ENCODE results near the gene PNMA8C. TPM values are rescaled to one million over a fixed set of nuclear protein-coding genes. Genes with fewer than 3 reads are reported as not detected.

Gene PNMA8C
- total RNA-seq, 1 experiment from 2014 or later = not detected

DNA sequence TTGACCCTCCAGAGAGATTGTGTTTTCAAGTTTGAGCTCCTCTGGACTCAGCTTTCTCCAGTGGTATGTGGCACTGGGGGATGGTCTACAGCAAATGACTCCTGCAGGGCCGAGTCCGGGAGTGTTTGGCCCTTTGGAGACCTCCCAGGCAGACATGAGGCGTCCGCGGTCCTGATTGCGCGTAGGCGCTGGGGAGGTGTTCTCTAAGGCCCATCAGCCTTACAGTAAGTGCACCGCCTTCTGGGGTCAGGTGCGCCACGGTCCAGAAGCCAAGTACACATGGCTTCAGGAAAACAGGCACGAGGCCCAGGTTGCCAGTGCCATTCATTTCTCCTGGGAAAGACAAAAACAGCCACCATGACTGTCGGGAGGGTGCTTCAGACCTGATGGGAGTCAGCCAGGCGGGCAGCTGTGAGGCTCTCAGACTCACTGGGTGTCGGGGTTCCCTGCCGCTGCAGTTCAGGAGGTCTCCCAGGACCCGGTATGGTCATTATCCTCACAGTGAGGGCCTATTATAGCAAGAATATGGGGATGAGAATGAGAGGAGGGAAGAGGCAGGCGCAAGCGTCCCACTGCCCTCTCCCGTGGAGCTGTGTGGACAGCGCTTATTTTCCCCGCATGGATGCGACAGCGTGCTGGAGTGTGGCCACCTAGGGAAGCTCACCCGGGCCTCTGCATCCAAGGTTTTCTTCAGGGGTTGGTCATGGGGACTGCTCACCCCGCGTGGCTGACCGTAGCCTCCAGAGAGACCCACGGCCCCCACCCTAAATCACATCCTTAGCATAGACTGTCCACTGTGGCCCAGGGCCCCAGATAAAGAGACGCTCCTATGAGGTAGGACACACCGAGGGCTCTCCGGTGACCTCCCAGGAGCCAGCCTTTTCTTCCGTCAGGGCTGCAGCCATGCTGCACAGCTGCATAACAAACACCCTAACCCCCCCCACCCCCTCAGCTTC is 37.2 kb downstream of the PNMA8C start:
- H3K4me1 Mint-ChIP-seq (ENCODE audit: low read depth, unreplicated experiment) = no peaks in the 10 kb centered on the region
- no TSS peak for BruUV-seq (replicated peaks)
- peaks cover 79% of the 10 kb centered on the region for H3K36me3 Mint-ChIP-seq (ENCODE audit: insufficient read depth, unreplicated experiment)
- no peaks in the 10 kb centered on the region for H3K27me3 Mint-ChIP-seq (ENCODE audit: unreplicated experiment)
- DNase-seq = no peak
- no peak overlapping the region for H3K4me3 Mint-ChIP-seq (ENCODE audit: low read depth, unreplicated experiment)
- CTCF ChIA-PET = interaction anchor here (0.7 to 1.6 kb wide), 3 partner anchors 111 to 645 kb away, joined by 3 to 7 read pairs (median 5); no protein-coding TSS in a partner anchor
- no peaks in the 10 kb centered on the region for H3K9me3 Mint-ChIP-seq (ENCODE audit: low read depth, unreplicated experiment)
- no peak overlapping the region for H3K27ac Mint-ChIP-seq (ENCODE audit: unreplicated experiment)
- TF ChIP-seq, protein P1, sequence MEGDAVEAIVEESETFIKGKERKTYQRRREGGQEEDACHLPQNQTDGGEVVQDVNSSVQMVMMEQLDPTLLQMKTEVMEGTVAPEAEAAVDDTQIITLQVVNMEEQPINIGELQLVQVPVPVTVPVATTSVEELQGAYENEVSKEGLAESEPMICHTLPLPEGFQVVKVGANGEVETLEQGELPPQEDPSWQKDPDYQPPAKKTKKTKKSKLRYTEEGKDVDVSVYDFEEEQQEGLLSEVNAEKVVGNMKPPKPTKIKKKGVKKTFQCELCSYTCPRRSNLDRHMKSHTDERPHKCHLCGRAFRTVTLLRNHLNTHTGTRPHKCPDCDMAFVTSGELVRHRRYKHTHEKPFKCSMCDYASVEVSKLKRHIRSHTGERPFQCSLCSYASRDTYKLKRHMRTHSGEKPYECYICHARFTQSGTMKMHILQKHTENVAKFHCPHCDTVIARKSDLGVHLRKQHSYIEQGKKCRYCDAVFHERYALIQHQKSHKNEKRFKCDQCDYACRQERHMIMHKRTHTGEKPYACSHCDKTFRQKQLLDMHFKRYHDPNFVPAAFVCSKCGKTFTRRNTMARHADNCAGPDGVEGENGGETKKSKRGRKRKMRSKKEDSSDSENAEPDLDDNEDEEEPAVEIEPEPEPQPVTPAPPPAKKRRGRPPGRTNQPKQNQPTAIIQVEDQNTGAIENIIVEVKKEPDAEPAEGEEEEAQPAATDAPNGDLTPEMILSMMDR (IDR thresholded peaks at IDR 0.05; ENCODE audit: unreplicated experiment) = no peak
- intact Hi-C loops (cut with micrococcal nuclease; ENCODE audit: unreplicated experiment) = no loop called here

DNA sequence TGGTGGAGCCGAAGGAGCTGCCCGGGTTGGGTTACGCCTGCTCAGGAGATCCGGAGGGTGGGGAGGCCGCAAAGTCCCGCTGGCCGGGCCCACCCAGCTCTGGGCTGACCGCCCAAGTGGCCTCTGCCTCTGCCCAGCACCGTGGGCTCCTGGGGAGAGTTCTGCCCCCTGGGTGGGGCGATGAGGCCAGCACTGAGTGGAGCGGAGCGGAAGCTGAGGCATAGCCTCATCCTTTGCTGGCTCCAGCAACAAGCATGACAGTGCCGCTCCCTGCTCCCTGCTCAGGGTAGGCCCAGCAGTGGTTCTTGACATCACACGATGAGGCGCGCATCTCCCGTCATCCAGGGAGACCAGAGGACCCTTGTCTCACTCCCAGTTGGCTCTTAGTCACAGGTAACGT is 37.9 kb downstream of the PNMA8C start:
- intact Hi-C loops (cut with micrococcal nuclease; ENCODE audit: unreplicated experiment) = no loop called here
- no peak overlapping the region for H3K27ac Mint-ChIP-seq (ENCODE audit: unreplicated experiment)

DNA sequence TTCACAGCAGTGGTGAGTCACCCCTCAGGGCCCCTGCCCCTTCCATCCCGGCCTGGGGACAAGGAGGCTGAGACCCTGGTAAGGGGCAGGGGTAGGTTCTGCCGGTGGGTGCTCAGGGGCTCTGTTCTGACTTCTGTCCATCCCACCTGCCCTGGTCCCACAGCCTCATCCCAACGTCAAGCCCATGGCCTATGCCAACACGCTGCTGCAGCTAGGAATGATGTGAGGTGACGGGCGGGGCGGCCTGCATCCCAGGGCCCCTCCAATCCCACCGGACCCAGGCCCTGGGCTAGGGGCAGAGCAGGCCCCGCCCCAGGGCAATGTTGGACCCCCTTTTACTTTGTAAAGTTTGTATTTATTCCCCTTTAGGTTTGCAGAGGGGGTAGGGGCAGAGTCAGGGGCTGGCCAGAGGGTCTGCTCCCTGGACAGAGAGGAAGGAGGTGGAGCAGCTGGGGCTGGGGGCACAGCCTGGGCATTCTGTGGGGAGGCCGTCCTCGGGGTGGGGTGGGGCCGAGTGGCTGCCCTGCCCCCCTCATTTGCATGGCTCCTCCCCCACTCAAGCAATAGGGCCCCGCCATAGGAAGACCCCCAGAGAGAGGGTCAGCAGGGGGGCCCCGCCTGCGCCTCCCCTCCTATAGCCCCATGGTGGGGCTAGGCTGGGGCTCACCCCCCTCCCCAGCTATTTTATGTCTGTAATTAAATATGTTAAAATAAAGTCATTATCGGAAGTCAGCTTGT is 38.4 kb downstream of the PNMA8C start:
- BruUV-seq (replicated peaks) = no TSS peak
- H3K4me3 Mint-ChIP-seq (ENCODE audit: low read depth, unreplicated experiment) = no peak overlapping the region
- TF ChIP-seq, protein P1 (IDR thresholded peaks at IDR 0.05; ENCODE audit: unreplicated experiment) = no peak
- H3K27me3 Mint-ChIP-seq (ENCODE audit: unreplicated experiment) = no peaks in the 10 kb centered on the region
- no peak overlapping the region for H3K27ac Mint-ChIP-seq (ENCODE audit: unreplicated experiment)
- no peak for DNase-seq
- no peaks in the 10 kb centered on the region for H3K9me3 Mint-ChIP-seq (ENCODE audit: low read depth, unreplicated experiment)
- CTCF ChIA-PET = no interaction called here
- no peaks in the 10 kb centered on the region for H3K4me1 Mint-ChIP-seq (ENCODE audit: low read depth, unreplicated experiment)
- intact Hi-C loops (cut with micrococcal nuclease; ENCODE audit: unreplicated experiment) = no loop called here
- H3K36me3 Mint-ChIP-seq (ENCODE audit: insufficient read depth, unreplicated experiment) = peaks cover 76% of the 10 kb centered on the region

More for the DNA sequence above, 37.9 kb downstream of the PNMA8C start:
- TF ChIP-seq, protein P1 (IDR thresholded peaks at IDR 0.05; ENCODE audit: unreplicated experiment) = no peak
- Mint-ChIP-seq H3K4me3 (ENCODE audit: low read depth, unreplicated experiment) (no peak overlapping the region), H3K27me3 (ENCODE audit: unreplicated experiment) (no peaks in the 10 kb centered on the region), H3K36me3 (ENCODE audit: insufficient read depth, unreplicated experiment) (peaks cover 81% of the 10 kb centered on the region), H3K9me3 (ENCODE audit: low read depth, unreplicated experiment) (no peaks in the 10 kb centered on the region), H3K4me1 (ENCODE audit: low read depth, unreplicated experiment) (no peaks in the 10 kb centered on the region)
- BruUV-seq (replicated peaks) = no TSS peak
- CTCF ChIA-PET = interaction anchor here (1.6 kb wide), 1 partner anchor 110 kb away, joined by 5 read pairs; no protein-coding TSS in a partner anchor
- no peak for DNase-seq

DNA sequence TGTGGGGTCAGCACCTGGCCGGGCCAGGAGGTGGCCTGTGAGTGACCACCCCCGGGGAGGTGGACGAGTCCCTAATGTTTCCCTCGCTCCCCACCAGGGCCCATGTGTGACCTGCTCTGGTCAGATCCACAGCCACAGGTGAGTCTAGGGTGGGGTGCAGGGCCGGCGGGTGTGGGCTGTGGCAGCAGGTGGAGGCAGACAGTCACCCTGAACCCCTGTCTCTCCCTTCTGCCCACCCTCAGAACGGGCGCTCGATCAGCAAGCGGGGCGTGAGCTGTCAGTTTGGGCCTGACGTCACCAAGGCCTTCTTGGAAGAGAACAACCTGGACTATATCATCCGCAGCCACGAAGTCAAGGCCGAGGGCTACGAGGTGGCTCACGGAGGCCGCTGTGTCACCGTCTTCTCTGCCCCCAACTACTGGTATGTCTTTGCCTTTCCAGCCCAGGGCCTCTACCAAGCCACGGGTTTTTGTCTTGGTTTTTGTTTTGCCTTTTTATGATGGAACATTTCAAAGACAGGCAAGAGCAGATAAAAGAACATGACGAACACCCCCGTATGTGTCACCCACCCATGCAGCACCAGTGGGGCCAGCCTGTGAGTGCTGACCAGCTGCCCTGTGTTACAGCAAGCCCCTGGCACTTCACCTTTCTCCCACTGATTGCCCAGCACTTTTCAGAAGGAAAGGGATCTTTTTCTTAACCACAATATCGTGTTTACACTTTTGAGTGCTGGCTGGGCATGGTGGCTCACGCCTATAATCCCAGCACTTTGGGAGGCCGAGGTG is 40.2 kb downstream of the PNMA8C start:
- intact Hi-C loops (cut with micrococcal nuclease; ENCODE audit: unreplicated experiment) = no loop called here
- H3K9me3 Mint-ChIP-seq (ENCODE audit: low read depth, unreplicated experiment) = no peaks in the 10 kb centered on the region
- H3K4me3 Mint-ChIP-seq (ENCODE audit: low read depth, unreplicated experiment) = no peak overlapping the region
- H3K36me3 Mint-ChIP-seq (ENCODE audit: insufficient read depth, unreplicated experiment) = peaks cover 69% of the 10 kb centered on the region
- CTCF ChIA-PET = no interaction called here
- TF ChIP-seq, protein P1 (IDR thresholded peaks at IDR 0.05; ENCODE audit: unreplicated experiment) = no peak
- H3K27me3 Mint-ChIP-seq (ENCODE audit: unreplicated experiment) = no peaks in the 10 kb centered on the region
- no TSS peak for BruUV-seq (replicated peaks)
- no peak overlapping the region for H3K27ac Mint-ChIP-seq (ENCODE audit: unreplicated experiment)
- DNase-seq = no peak
- H3K4me1 Mint-ChIP-seq (ENCODE audit: low read depth, unreplicated experiment) = no peaks in the 10 kb centered on the region

Measured in Calu3 (cell line).